H1 (cell line): ENCODE results near the gene TFCP2L1. TPM values are rescaled to one million over a fixed set of nuclear protein-coding genes. Genes with fewer than 3 reads are reported as not detected.

Source experiments
- CTCF ChIA-PET: fragments of 300-600 bp; sonication (Branson Sonifier 250); formaldehyde crosslinking; loops from one replicate; lab custom pipeline; 2021; ENCODE audit not compliant: partially characterized antibody; lab: Charles Lee
- POLR2A ChIA-PET: fragments of 300-600 bp; sonication (Branson Sonifier 250); formaldehyde crosslinking; loops from one replicate; lab custom pipeline; 2021; ENCODE audit warnings: inconsistent platforms; ENCODE audit not compliant: partially characterized antibody; lab: Charles Lee
- DNase-seq, 2 experiments: peaks; one replicate each; pipeline versions ENCODE4 v3.0.0 to v3.0.0-alpha.2; 2010 to 2022; ENCODE audit warnings: low spot score in 2 of 2, low read depth in 1 of 2, mixed read lengths in 1 of 2
- FAIRE-seq: peaks from 2 replicates; lab custom pipeline; 2011; peaks lifted over from hg19 to GRCh38; lab: Jason Lieb, UNC
- H2AFZ ChIP-seq: 2 replicates; pipeline ENCODE4 v1.8.1; 2012; ENCODE audit warnings: low read length, inconsistent platforms
- H2AK5ac ChIP-seq: 2 replicates; pipeline ENCODE4 v1.6.1; 2013; ENCODE audit warnings: low read depth, low read length
- H2BK120ac ChIP-seq: replicated peaks from 2 replicates; pipeline ENCODE3; 2013; ENCODE audit warnings: low read depth, low read length, inconsistent platforms
- H2BK12ac ChIP-seq: 2 replicates; pipeline ENCODE4 v1.6.1; 2013; ENCODE audit warnings: low read depth, low read length
- H2BK15ac ChIP-seq: 2 replicates; pipeline ENCODE4 v1.6.1; 2013; ENCODE audit warnings: low read length
- H2BK20ac ChIP-seq: 2 replicates; pipeline ENCODE4 v1.6.1; 2013; ENCODE audit warnings: low read length
- H2BK5ac ChIP-seq: 2 replicates; pipeline ENCODE4 v1.6.1; 2013; ENCODE audit warnings: low read depth, low read length
- H3K14ac ChIP-seq: 2 replicates; pipeline ENCODE4 v1.6.1; 2013; ENCODE audit warnings: inconsistent platforms; ENCODE audit not compliant: insufficient read length
- H3K18ac ChIP-seq: 2 replicates; pipeline ENCODE4 v1.6.1; 2013; ENCODE audit warnings: low read length; ENCODE audit errors: extremely low read depth
- H3K23ac ChIP-seq: 2 replicates; pipeline ENCODE4 v1.6.1; 2013; ENCODE audit warnings: inconsistent platforms; ENCODE audit not compliant: insufficient read length
- H3K23me2 ChIP-seq: 2 replicates; pipeline ENCODE4 v1.6.1; 2013; ENCODE audit warnings: low read depth, low read length
- H3K27ac ChIP-seq: 2 replicates; pipeline ENCODE4 v1.6.1; 2011; ENCODE audit warnings: low read depth, low read length, inconsistent platforms
- H3K27me3 ChIP-seq, 4 experiments: replicated peaks in 1 of 4; 1 replicate in 1 of 4; 2 replicates in 3 of 4; pipeline versions ENCODE4 v1.6.1 to v1.8.1; 2011 to 2013; ENCODE audit warnings: low read length in 3 of 4, mild to moderate bottlenecking in 3 of 4, inconsistent platforms in 2 of 4, mixed read lengths in 2 of 4, moderate library complexity in 1 of 4; ENCODE audit not compliant: control insufficient read depth in 3 of 4, insufficient read depth in 3 of 4; ENCODE audit errors: extremely low read depth in 1 of 4
- H3K36me3 ChIP-seq, 4 experiments: 2 replicates each; pipeline versions ENCODE4 v1.6.1 to v1.8.1; 2011 to 2013; ENCODE audit warnings: mild to moderate bottlenecking in 4 of 4, low read length in 3 of 4, moderate library complexity in 2 of 4, control low read depth in 1 of 4, inconsistent platforms in 1 of 4; ENCODE audit not compliant: insufficient read depth in 4 of 4, control insufficient read depth in 2 of 4
- H3K4ac ChIP-seq: replicated peaks from 2 replicates; pipeline ENCODE3; 2013; ENCODE audit warnings: low read length, low read depth, mixed read lengths, inconsistent platforms; ENCODE audit not compliant: insufficient read length
- H3K4me1 ChIP-seq, 4 experiments: replicated peaks in 1 of 4; 1 replicate in 1 of 4; 2 replicates in 3 of 4; pipeline versions ENCODE4 v1.6.1 to v1.8.1; 2011 to 2013; ENCODE audit warnings: low read length in 3 of 4, inconsistent platforms in 2 of 4, mixed read lengths in 1 of 4; ENCODE audit not compliant: insufficient read depth in 4 of 4, control insufficient read depth in 3 of 4
- H3K4me2 ChIP-seq, 2 experiments: 2 replicates each; pipeline versions ENCODE4 v1.6.1 to v1.8.1; 2011 to 2013; ENCODE audit warnings: low read depth in 2 of 2, low read length in 2 of 2, control low read depth in 1 of 2, inconsistent platforms in 1 of 2, mild to moderate bottlenecking in 1 of 2; ENCODE audit not compliant: insufficient read depth in 1 of 2
- H3K4me3 ChIP-seq, 4 experiments: fragments of 200-600, 300-600 bp in 1 of 4; sonication (generic), shearing (Covaris generic), sonication (Bioruptor Twin) in 1 of 4; 2 replicates each; pipeline versions ENCODE4 v1.5.1 to v1.8.1; 2011 to 2016; ENCODE audit warnings: low read length in 4 of 4, low read depth in 3 of 4, control low read depth in 2 of 4, inconsistent platforms in 2 of 4, mild to moderate bottlenecking in 2 of 4, mixed read lengths in 1 of 4, moderate library complexity in 1 of 4; ENCODE audit not compliant: insufficient read depth in 2 of 4; ENCODE audit errors: extremely low read depth in 1 of 4
- H3K56ac ChIP-seq: replicated peaks from 2 replicates; pipeline ENCODE3; 2013; ENCODE audit warnings: low read depth, mild to moderate bottlenecking, mixed read lengths, low read length, inconsistent platforms; ENCODE audit not compliant: insufficient read length
- H3K79me1 ChIP-seq: 2 replicates; pipeline ENCODE4 v1.6.1; 2013; ENCODE audit warnings: low read depth, low read length, control low read depth
- H3K79me2 ChIP-seq, 2 experiments: 2 replicates each; pipeline versions ENCODE4 v1.6.1 to v1.8.1; 2012 to 2013; ENCODE audit warnings: low read length in 2 of 2, mild to moderate bottlenecking in 2 of 2, inconsistent platforms in 1 of 2; ENCODE audit not compliant: insufficient read depth in 2 of 2, control insufficient read depth in 1 of 2
- H3K9ac ChIP-seq, 4 experiments: replicated peaks in 1 of 4; 1 replicate in 1 of 4; 2 replicates in 3 of 4; pipeline versions ENCODE4 v1.6.1 to v1.8.1; 2011 to 2013; ENCODE audit warnings: low read depth in 3 of 4, low read length in 3 of 4, control low read depth in 2 of 4, mild to moderate bottlenecking in 2 of 4, moderate library complexity in 2 of 4, inconsistent platforms in 1 of 4; ENCODE audit errors: extremely low read depth in 1 of 4
- H3K9me3 ChIP-seq, 2 experiments: 2 replicates each; pipeline versions ENCODE4 v1.6.1 to v1.8.1; 2012 to 2013; ENCODE audit warnings: mild to moderate bottlenecking in 2 of 2, moderate library complexity in 2 of 2, control low read depth in 1 of 2, inconsistent platforms in 1 of 2, low read depth in 1 of 2, low read length in 1 of 2, mixed read lengths in 1 of 2; ENCODE audit not compliant: insufficient read depth in 2 of 2
- H4K20me1 ChIP-seq, 2 experiments: replicated peaks in 1 of 2; 2 replicates each; pipeline versions ENCODE3 to v1.8.1; 2011 to 2013; ENCODE audit warnings: inconsistent platforms in 2 of 2, low read length in 2 of 2, mild to moderate bottlenecking in 1 of 2; ENCODE audit not compliant: insufficient read depth in 2 of 2, control insufficient read depth in 1 of 2
- H4K5ac ChIP-seq: 2 replicates; pipeline ENCODE4 v1.6.1; 2013; ENCODE audit warnings: low read length, low read depth, mixed read lengths, inconsistent platforms; ENCODE audit not compliant: insufficient read length
- H4K8ac ChIP-seq: 2 replicates; pipeline ENCODE4 v1.8.0; 2013; ENCODE audit warnings: mild to moderate bottlenecking, moderate library complexity, low read length, inconsistent platforms; ENCODE audit not compliant: insufficient read depth; ENCODE audit errors: extremely low read depth
- H4K91ac ChIP-seq: replicated peaks from 2 replicates; pipeline ENCODE3; 2013; ENCODE audit warnings: low read length, mixed read lengths, inconsistent platforms; ENCODE audit not compliant: insufficient read length
- WGBS, 2 experiments: shearing (Covaris generic) in 1 of 2; methylation state at CpG; one replicate each; pipeline versions ENCODE4 v1.1.6 to v1.1.7; 2013 to 2015; ENCODE audit warnings: low lambda C conversion rate in 2 of 2, mixed read lengths in 2 of 2, inconsistent platforms in 1 of 2, low coverage in 1 of 2, missing lambda C conversion rate in 1 of 2; ENCODE audit not compliant: insufficient replicate concordance in 2 of 2, insufficient coverage in 1 of 2, insufficient read length in 1 of 2; ENCODE audit errors: extremely low coverage in 1 of 2, missing lambda C conversion rate in 1 of 2; 5-methylcytosine and 5-hydroxymethylcytosine counted together
- polyA plus RNA-seq, 7 experiments: library from polyadenylated mRNA; depleted of rRNA in 3 of 7; stranded (reverse) in 5 of 7; unstranded in 2 of 7; fragments of >200 nt in 5 of 7; fragments of 200-250 nt in 2 of 7; gene quantifications; 1 replicate in 5 of 7; 2 replicates in 1 of 7; 4 replicates in 1 of 7; pipeline versions ENCODE4 v1.2.1 to v1.2.3, GENCODE V29; 2011 to 2013; ENCODE audit warnings: missing spikeins in 2 of 7, mixed read lengths in 2 of 7
- total RNA-seq: library from RNA; stranded (reverse); fragmentation: NEBNext Ultra II Directional; extraction: Animal tissue kit (Norgen Biotek cat#: 25700); gene quantifications from 2 replicates; pipeline ENCODE4 v1.2.1, GENCODE V29; 2021

The TFCP2L1 gene
- total and polyA plus RNA-seq, 2 of the 8 experiments (the other 6 are each of a cell fraction or from before 2014, with no cell fraction given): 1.5 to 3.8 TPM

DNA sequence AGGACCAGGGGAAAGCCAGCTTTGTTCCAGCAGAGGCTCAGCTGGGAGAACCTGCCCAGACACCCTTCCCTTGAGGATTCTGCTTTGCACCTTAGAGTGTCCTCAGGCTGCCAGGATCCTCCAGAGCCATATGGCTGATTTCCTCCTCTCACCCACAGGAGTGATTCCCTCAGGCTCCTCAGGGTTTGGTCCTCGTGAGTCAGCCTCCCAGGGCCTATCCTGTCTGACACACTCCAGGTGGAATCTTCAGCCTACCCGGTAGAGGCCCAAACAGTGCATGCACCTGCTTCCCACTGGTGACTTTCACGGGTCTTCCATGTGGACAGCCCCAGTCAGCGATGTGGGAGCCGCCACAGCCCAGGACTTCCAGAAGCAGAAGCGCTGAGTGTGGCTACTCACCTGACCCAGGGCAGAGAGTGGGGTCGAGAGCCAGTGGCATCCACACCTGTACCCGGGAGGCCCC lies 73.3 kb downstream of the TFCP2L1 start:
- Histone ChIP-seq H3K56ac (no peak overlapping the region), H3K4me3 (no peak overlapping the region), H3K79me2 (no peaks in the 10 kb centered on the region), H4K20me1 (no peaks in the 10 kb centered on the region), H3K79me1 (no peaks in the 10 kb centered on the region), H4K91ac (no peak overlapping the region), H2AFZ (no peak overlapping the region), H3K27ac (no peak overlapping the region), H2BK12ac (no peak overlapping the region), H3K9ac (no peak overlapping the region), H4K5ac (no peak overlapping the region), H3K36me3 (no peaks in the 10 kb centered on the region), H3K23ac (no peak overlapping the region), H3K14ac (no peak overlapping the region), H4K8ac (no peak overlapping the region), H3K4me1 (peaks cover 0 to 7% (median 0%) of the 10 kb centered on the region in 4 experiments; a peak in 2 of 7 replicates), H3K27me3 (no peaks in the 10 kb centered on the region), H2BK15ac (no peak overlapping the region), H3K4ac (no peak overlapping the region), H3K23me2 (no peaks in the 10 kb centered on the region; the same call in 1 of the 2 replicates), H3K9me3 (no peaks in the 10 kb centered on the region), H3K4me2 (no peak overlapping the region), H2BK120ac (no peak overlapping the region), H3K18ac (no peak overlapping the region), H2BK20ac (no peak overlapping the region), H2AK5ac (no peak overlapping the region), H2BK5ac (no peak overlapping the region)
- DNase-seq (no peak), FAIRE-seq (no peak)
- 87% methylated on average over 8 of the region's 8 CpGs; no CpG with 5 or more reads in 1 of the 2 experiments for WGBS, 2 experiments
- POLR2A ChIA-PET: no interaction called here
- CTCF ChIA-PET: interaction anchor here (1.4 kb wide), 1 partner anchor 108 kb away, joined by 4 read pairs; no protein-coding TSS in a partner anchor
